Peyer's patch (tissue), 4 donors: ENCODE measurements around the gene IMPACT.

ENCODE experiments used
- POLR2A ChIP-seq, 2 donors: fragments of 450-650 bp; IDR thresholded peaks; one replicate each; pipeline ENCODE4 v1.5.1; 2017; ENCODE audit warnings: antibody characterized with exemption in 2 of 2, mild to moderate bottlenecking in 2 of 2, moderate library complexity in 2 of 2
- TF ChIP-seq, protein P1 (sequence below), 6 experiments: fragments of 450-650 bp in 4 of 6; fragments of 200-600 bp in 2 of 6; sonication (generic) in 1 of 6; IDR thresholded peaks; one replicate each; pipeline ENCODE4 v1.5.1; 2017 to 2019; ENCODE audit warnings: antibody characterized with exemption in 6 of 6, mild to moderate bottlenecking in 3 of 6, moderate library complexity in 1 of 6

DNA sequence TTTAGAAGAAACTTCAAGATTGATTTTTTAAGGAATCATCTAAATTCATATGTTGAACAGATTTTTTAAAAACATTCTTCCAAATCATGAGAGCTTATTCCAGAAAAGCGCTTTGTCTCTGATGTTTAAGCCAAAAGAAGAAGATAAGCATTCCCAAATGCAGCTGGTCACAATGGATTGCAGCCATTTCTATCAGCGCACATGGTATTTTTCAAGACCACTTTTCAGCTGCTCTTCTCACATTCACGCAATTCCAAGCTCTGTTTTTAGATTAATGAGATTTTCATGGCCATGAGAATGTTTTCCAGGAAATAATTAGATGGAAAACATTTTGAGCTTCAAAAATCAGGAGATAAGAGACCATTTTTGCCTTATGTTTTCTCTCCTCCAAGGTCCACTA is 37.5 kb upstream of the IMPACT start:
- TF ChIP-seq POLR2A (IDR thresholded peaks at IDR 0.05) = no peak
- TF ChIP-seq, protein P1, sequence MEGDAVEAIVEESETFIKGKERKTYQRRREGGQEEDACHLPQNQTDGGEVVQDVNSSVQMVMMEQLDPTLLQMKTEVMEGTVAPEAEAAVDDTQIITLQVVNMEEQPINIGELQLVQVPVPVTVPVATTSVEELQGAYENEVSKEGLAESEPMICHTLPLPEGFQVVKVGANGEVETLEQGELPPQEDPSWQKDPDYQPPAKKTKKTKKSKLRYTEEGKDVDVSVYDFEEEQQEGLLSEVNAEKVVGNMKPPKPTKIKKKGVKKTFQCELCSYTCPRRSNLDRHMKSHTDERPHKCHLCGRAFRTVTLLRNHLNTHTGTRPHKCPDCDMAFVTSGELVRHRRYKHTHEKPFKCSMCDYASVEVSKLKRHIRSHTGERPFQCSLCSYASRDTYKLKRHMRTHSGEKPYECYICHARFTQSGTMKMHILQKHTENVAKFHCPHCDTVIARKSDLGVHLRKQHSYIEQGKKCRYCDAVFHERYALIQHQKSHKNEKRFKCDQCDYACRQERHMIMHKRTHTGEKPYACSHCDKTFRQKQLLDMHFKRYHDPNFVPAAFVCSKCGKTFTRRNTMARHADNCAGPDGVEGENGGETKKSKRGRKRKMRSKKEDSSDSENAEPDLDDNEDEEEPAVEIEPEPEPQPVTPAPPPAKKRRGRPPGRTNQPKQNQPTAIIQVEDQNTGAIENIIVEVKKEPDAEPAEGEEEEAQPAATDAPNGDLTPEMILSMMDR (IDR thresholded peaks at IDR 0.05) = no peak
